T-cell (primary cell): ENCODE measurements around the gene PGM5. TPM values are rescaled to one million over a fixed set of nuclear protein-coding genes. Genes with fewer than 3 reads are reported as not detected.

ENCODE experiments used
- ATAC-seq, 4 experiments: fragments of 200-7000 bp in 3 of 4; fragments of 150-1000 bp in 1 of 4; cut with Tn5 transposase; replicated peaks in 1 of 4; 1 replicate in 3 of 4; 2 replicates in 1 of 4; pipeline ENCODE4 v1.10.0; 2021; ENCODE audit warnings: moderate library complexity in 3 of 4, mild to moderate bottlenecking in 2 of 4, moderate number of reproducible peaks in 1 of 4
- CTCF ChIA-PET, 2 donors: fragments of 300-600 bp; sonication (Branson Sonifier 250); formaldehyde crosslinking; loops; one replicate each; lab custom pipeline; 2022; ENCODE audit warnings: antibody characterized with exemption in 2 of 2; lab: Charles Lee
- POLR2A ChIA-PET, 2 donors: fragments of 300-600 bp; sonication (Branson Sonifier 250); formaldehyde crosslinking; loops; one replicate each; lab custom pipeline; 2022; ENCODE audit warnings: antibody characterized with exemption in 2 of 2; lab: Charles Lee
- DNase-seq, 35 experiments: peaks; one replicate each; pipeline versions ENCODE4 v3.0.0 to v3.0.0-alpha.2; 2013 to 2023
- H3K27ac ChIP-seq: one replicate; pipeline ENCODE4 v1.5.1; 2013; ENCODE audit warnings: low read length
- H3K27me3 ChIP-seq, 2 experiments: replicated peaks in 1 of 2; 1 replicate in 1 of 2; 2 replicates in 1 of 2; pipeline versions ENCODE4 v1.6.1 to v1.7.0; 2013; ENCODE audit warnings: low read length in 1 of 2, mixed read lengths in 1 of 2; ENCODE audit not compliant: control insufficient read depth in 2 of 2, insufficient read depth in 2 of 2; ENCODE audit errors: extremely low read depth in 1 of 2
- H3K36me3 ChIP-seq, 2 donors: 1 replicate in 1 of 2; 2 replicates in 1 of 2; pipeline versions ENCODE4 v1.6.1 to v1.7.0; 2013; ENCODE audit warnings: low read length in 1 of 2; ENCODE audit not compliant: control insufficient read depth in 2 of 2, insufficient read depth in 1 of 2; ENCODE audit errors: extremely low read depth in 1 of 2
- H3K4me1 ChIP-seq, 2 experiments: 1 replicate in 1 of 2; 2 replicates in 1 of 2; pipeline versions ENCODE4 v1.6.1 to v1.7.0; 2013; ENCODE audit warnings: low read length in 2 of 2, mixed read lengths in 1 of 2; ENCODE audit not compliant: insufficient read depth in 2 of 2, control insufficient read depth in 1 of 2; ENCODE audit errors: extremely low read depth in 1 of 2
- H3K4me3 ChIP-seq, 2 donors: 1 replicate in 1 of 2; 2 replicates in 1 of 2; pipeline versions ENCODE4 v1.5.1 to v1.7.0; 2013; ENCODE audit warnings: mild to moderate bottlenecking in 2 of 2, low read length in 1 of 2, moderate library complexity in 1 of 2; ENCODE audit not compliant: control insufficient read depth in 1 of 2; ENCODE audit errors: extremely low read depth in 1 of 2
- H3K9me3 ChIP-seq: 2 replicates; pipeline ENCODE4 v1.7.0; 2013
- H3K27ac Mint-ChIP-seq, 2 donors: one replicate each; pipeline ENCODE4 v1.8.0; 2020 to 2021; ENCODE audit warnings: mild to moderate bottlenecking in 2 of 2, mixed read lengths in 2 of 2
- H3K27me3 Mint-ChIP-seq, 2 donors: one replicate each; pipeline ENCODE4 v1.8.0; 2021 to 2022; ENCODE audit warnings: mixed read lengths in 2 of 2
- H3K36me3 Mint-ChIP-seq: one replicate; pipeline ENCODE4 v1.8.0; 2021; ENCODE audit warnings: mixed read lengths
- H3K4me1 Mint-ChIP-seq, 3 donors: one replicate each; pipeline ENCODE4 v1.8.0; 2020 to 2022; ENCODE audit warnings: mixed read lengths in 3 of 3, mild to moderate bottlenecking in 1 of 3
- H3K4me3 Mint-ChIP-seq, 3 donors: one replicate each; pipeline ENCODE4 v1.8.0; 2020 to 2022; ENCODE audit warnings: mild to moderate bottlenecking in 3 of 3, mixed read lengths in 3 of 3, moderate library complexity in 3 of 3
- H3K9me3 Mint-ChIP-seq, 3 donors: one replicate each; pipeline ENCODE4 v1.8.0; 2020 to 2022; ENCODE audit warnings: mixed read lengths in 3 of 3
- WGBS: methylation state at CpG from one replicate; pipeline ENCODE4 v1.1.5; 2013; ENCODE audit warnings: missing lambda C conversion rate; ENCODE audit not compliant: insufficient coverage; 5-methylcytosine and 5-hydroxymethylcytosine counted together
- total RNA-seq, 35 experiments: library from RNA in 6 of 35; stranded (reverse) in 6 of 35; fragments of 120-200 nt in 1 of 35; gene quantifications; one replicate each; pipeline versions ENCODE4 v1.2.1 to v1.2.4 and lab custom pipeline; 2013 to 2026

The PGM5 gene
- total RNA-seq, 5 donors from 2014 or later (not counting 1 experiment from before 2014, with no cell fraction given): 0.20 to 0.69 (median 0.32) TPM; not detected in 1

- no peaks in the 10 kb centered on the region for H3K4me1 Mint-ChIP-seq
- CTCF ChIA-PET: no interaction called here
These were observed 219.4 kb downstream of the PGM5 start for GRCh38 chr9:68575817-68576216.

GRCh38 chr9:68577774-68578591 is 221.6 kb downstream of the PGM5 start:
- no peak overlapping the region for H3K27ac ChIP-seq
- H3K4me3 Mint-ChIP-seq: no peak overlapping the region

More at GRCh38 chr9:68575817-68576216, 219.4 kb downstream of the PGM5 start:
- H3K36me3 ChIP-seq: no peaks in the 10 kb centered on the region
- POLR2A ChIA-PET: interaction anchor here in 1 of 2 donors (0.5 to 0.7 kb wide), 3 partner anchors 15 to 617 kb away, joined by 4 to 7 read pairs (median 6); no protein-coding TSS in a partner anchor
- Mint-ChIP-seq H3K4me3 (no peak overlapping the region), H3K27ac (no peak overlapping the region), H3K27me3 (peaks cover 7 to 9% of the 10 kb centered on the region in 2 donors), H3K36me3 (no peaks in the 10 kb centered on the region), H3K9me3 (peaks cover 3 to 6% (median 5%) of the 10 kb centered on the region in 3 donors)
- ATAC-seq (no peak), DNase-seq (no peak)
- 38% methylated on average over 2 of the region's 5 CpGs for WGBS
- H3K4me1 ChIP-seq: no peaks in the 10 kb centered on the region
- H3K27ac ChIP-seq: no peak overlapping the region
- H3K27me3 ChIP-seq: peaks cover 0 to 10% of the 10 kb centered on the region in 2 experiments
- H3K9me3 ChIP-seq: no peaks in the 10 kb centered on the region
- H3K4me3 ChIP-seq: no peak overlapping the region

More at GRCh38 chr9:68577774-68578591, 221.6 kb downstream of the PGM5 start:
- no peaks in the 10 kb centered on the region for H3K4me1 ChIP-seq
- DNase-seq (no peak), ATAC-seq (no peak)
- H3K27ac Mint-ChIP-seq: no peak overlapping the region
- peaks cover 0 to 10% of the 10 kb centered on the region in 2 donors for H3K27me3 Mint-ChIP-seq
- no peaks in the 10 kb centered on the region for H3K9me3 ChIP-seq
- no peak overlapping the region for H3K4me3 ChIP-seq
- no peaks in the 10 kb centered on the region for H3K36me3 ChIP-seq
- CTCF ChIA-PET: interaction anchor here in 1 of 2 donors (0.9 kb wide), 1 partner anchor 424 kb away, joined by 3 read pairs; no protein-coding TSS in a partner anchor
- H3K4me1 Mint-ChIP-seq: no peaks in the 10 kb centered on the region
- WGBS: 80% methylated on average over 2 of the region's 7 CpGs
- H3K36me3 Mint-ChIP-seq: no peaks in the 10 kb centered on the region
- H3K27me3 ChIP-seq: peaks cover 0 to 5% of the 10 kb centered on the region in 2 experiments
- no peaks in the 10 kb centered on the region for H3K9me3 Mint-ChIP-seq
- POLR2A ChIA-PET: no interaction called here

Other genes starting within 250 kb of the PGM5 start
- gene ZNG1C, start 114.6 kb upstream of the PGM5 start, total RNA-seq: 10 to 100 TPM; 26.9 to 38.2 (median 32.5) TPM
- gene FOXD4L3, start 53.7 kb upstream of the PGM5 start, total RNA-seq: under 1 TPM in 1 of 5 donors, not detected in 4; 0.38 TPM
- gene TMEM252, start 184.3 kb downstream of the PGM5 start, total RNA-seq: not detected